ENCODE results near the gene SLC2A10.
A peak's percentile ranks its signal among the peaks of the same experiment; 100 is the strongest.

Gene SLC2A10

GRCh38 chr20:46698788-46699187 is 10.7 kb upstream of the SLC2A10 start:
- no peak for TF ChIP-seq ZNF596 (tag by site-specific recombination; IDR thresholded peaks at IDR 0.05)
- no peak for TF ChIP-seq ZBTB1 (tag by site-specific recombination; IDR thresholded peaks at IDR 0.05)
- no peak overlapping the region for H3K4me3 ChIP-seq (ENCODE audit: low read depth, low read length)
- POLR2A ChIA-PET, result no interaction called here
- H3K36me3 ChIP-seq (ENCODE audit: control insufficient read depth in 2 of 2, insufficient read depth in 1 of 2, low read length in 2 of 2), result no peaks in the 10 kb centered on the region
- no peaks in the 10 kb centered on the region for H3K9me3 ChIP-seq (ENCODE audit: control insufficient read depth, insufficient read depth, low read depth, low read length)
- no peak overlapping the region for H3K27ac ChIP-seq (ENCODE audit: extremely low read depth, low read depth, low read length)
- H3K4me1 ChIP-seq (ENCODE audit: control insufficient read depth, insufficient read depth, low read length), result no peaks in the 10 kb centered on the region
- CTCF ChIA-PET, result interaction anchor here (0.6 to 1.3 kb wide), 4 partner anchors 9 to 685 kb away, joined by 3 read pairs; no protein-coding TSS in a partner anchor

GRCh38 chr20:46699651-46700359 is 9.6 kb upstream of the SLC2A10 start:
- Histone ChIP-seq H3K9me3 (ENCODE audit: control insufficient read depth, insufficient read depth, low read depth, low read length) (no peaks in the 10 kb centered on the region), H3K4me1 (ENCODE audit: control insufficient read depth, insufficient read depth, low read length) (no peaks in the 10 kb centered on the region), H3K4me3 (ENCODE audit: low read depth, low read length) (no peak overlapping the region), H3K36me3 (ENCODE audit: control insufficient read depth in 2 of 2, insufficient read depth in 1 of 2, low read length in 2 of 2) (no peaks in the 10 kb centered on the region), H3K27ac (ENCODE audit: extremely low read depth, low read depth, low read length) (no peak overlapping the region)
- ChIA-PET POLR2A (no interaction called here), CTCF (interaction anchor here (0.6 to 1.9 kb wide), 5 partner anchors 8 to 978 kb away, joined by 3 to 5 read pairs (median 3); no protein-coding TSS in a partner anchor)
- TF ChIP-seq ZNF175 (tag by site-specific recombination; IDR thresholded peaks at IDR 0.05) (no peak), SETDB1 (IDR thresholded peaks at IDR 0.05; ENCODE audit: insufficient read length, low read length) (peak; percentile 58), TRIM28 (IDR thresholded peaks at IDR 0.05; ENCODE audit: borderline replicate concordance, low read length) (peak; percentile 21; the same call in 1 of the 2 replicates), ZNF639 (tag by site-specific recombination; IDR thresholded peaks at IDR 0.05) (no peak), ZNF580 (tag by site-specific recombination; IDR thresholded peaks at IDR 0.05) (0 out of 2 replicates have a peak, but pooled peaks have one; percentile 15), ZNF114 (tag by site-specific recombination; IDR thresholded peaks at IDR 0.05) (no peak), ZBTB6 (tag by site-specific recombination; IDR thresholded peaks at IDR 0.05) (no peak), ZNF223 (tag by site-specific recombination; IDR thresholded peaks at IDR 0.05) (no peak), ZNF558 (tag by site-specific recombination; IDR thresholded peaks at IDR 0.05) (no peak), ZNF26 (tag by site-specific recombination; IDR thresholded peaks at IDR 0.05) (no peak)

- CTCF ChIA-PET, result interaction anchor here (1.2 to 1.9 kb wide), 2 partner anchors 10 to 18 kb away, joined by 5 to 9 read pairs; no protein-coding TSS in a partner anchor
- no peaks in the 10 kb centered on the region for H3K4me1 ChIP-seq (ENCODE audit: control insufficient read depth, insufficient read depth, low read length)
- H3K4me3 ChIP-seq (ENCODE audit: low read depth, low read length), result no peak overlapping the region
- H3K9me3 ChIP-seq (ENCODE audit: control insufficient read depth, insufficient read depth, low read depth, low read length), result no peaks in the 10 kb centered on the region
- POLR2A ChIA-PET, result no interaction called here
- no peaks in the 10 kb centered on the region for H3K36me3 ChIP-seq (ENCODE audit: control insufficient read depth in 2 of 2, insufficient read depth in 1 of 2, low read length in 2 of 2)
- no peak overlapping the region for H3K27ac ChIP-seq (ENCODE audit: extremely low read depth, low read depth, low read length)
- TF ChIP-seq ZBTB7A (tag by site-specific recombination; IDR thresholded peaks at IDR 0.05; ENCODE audit: low read depth), result no peak
- no peak for TF ChIP-seq KLF16 (tag by site-specific recombination; IDR thresholded peaks at IDR 0.05)
- no peak for TF ChIP-seq ZBTB8A (tag by site-specific recombination; IDR thresholded peaks at IDR 0.05)
- no peak for TF ChIP-seq ZNF768 (tag by site-specific recombination; IDR thresholded peaks at IDR 0.05)
- no peak for TF ChIP-seq SP7 (tag by site-specific recombination; IDR thresholded peaks at IDR 0.05)
- no peak for TF ChIP-seq ZNF280C (tag by site-specific recombination; IDR thresholded peaks at IDR 0.05)
- no peak for TF ChIP-seq ZNF677 (tag by site-specific recombination; IDR thresholded peaks at IDR 0.05)
- no peak for TF ChIP-seq PRDM1 (tag by site-specific recombination; IDR thresholded peaks at IDR 0.05)
- TF ChIP-seq ZNF488 (tag by site-specific recombination; IDR thresholded peaks at IDR 0.05), result no peak
- no peak for TF ChIP-seq ZNF76 (tag by site-specific recombination; IDR thresholded peaks at IDR 0.05; ENCODE audit: borderline replicate concordance, low read depth)
- no peak for TF ChIP-seq ZNF560 (tag by site-specific recombination; IDR thresholded peaks at IDR 0.05; ENCODE audit: borderline replicate concordance)
Observed at GRCh38 chr20:46700481-46700880, 9.0 kb upstream of the SLC2A10 start.
